Smooth muscle cell (in vitro differentiated cells): ENCODE results near the gene ALDH9A1. TPM values are rescaled to one million over a fixed set of nuclear protein-coding genes. Genes with fewer than 3 reads are reported as not detected.
"Not testable (repeated sequence)": the region's sequence is repeated elsewhere in the genome, so short reads cannot be mapped to it uniquely, and the experiment has no call there.

Experiments
- DNase-seq: peaks from one replicate; lab custom pipeline; 2025; ENCODE audit not compliant: unreplicated experiment; lab: John Stamatoyannopoulos, UW
- H2AFZ ChIP-seq: fragments of 200-600 bp; sonication (generic); 2 replicates; pipeline ENCODE4 v1.6.0; 2016; ENCODE audit warnings: antibody characterized with exemption, low read depth, mild to moderate bottlenecking
- H3F3A ChIP-seq: fragments of 200-600 bp; sonication (generic); 2 replicates; pipeline ENCODE4 v1.6.0; 2017; ENCODE audit warnings: antibody characterized with exemption, low read depth
- H3K27ac ChIP-seq: fragments of 200-600 bp; sonication (generic); 2 replicates; pipeline ENCODE4 v1.5.1; 2016; ENCODE audit warnings: low read depth, mild to moderate bottlenecking
- H3K27me3 ChIP-seq: fragments of 200-600 bp; sonication (generic); 2 replicates; pipeline ENCODE4 v1.6.1; 2016; ENCODE audit warnings: low read depth, mild to moderate bottlenecking
- H3K36me3 ChIP-seq: fragments of 200-600 bp; sonication (generic); 2 replicates; pipeline ENCODE4 v1.5.1; 2016; ENCODE audit warnings: low read depth
- H3K4me1 ChIP-seq: fragments of 200-600 bp; sonication (generic); 2 replicates; pipeline ENCODE4 v1.5.1; 2016; ENCODE audit warnings: low read depth
- H3K4me2 ChIP-seq: fragments of 200-600 bp; sonication (generic); 2 replicates; pipeline ENCODE4 v1.6.0; 2016; ENCODE audit warnings: mild to moderate bottlenecking
- H3K4me3 ChIP-seq: fragments of 200-600 bp; sonication (generic); 2 replicates; pipeline ENCODE4 v1.5.1; 2016; ENCODE audit warnings: mild to moderate bottlenecking
- H3K79me2 ChIP-seq: fragments of 200-600 bp; sonication (generic); 2 replicates; pipeline ENCODE4 v1.6.0; 2016; ENCODE audit warnings: low read depth, mild to moderate bottlenecking
- H3K9ac ChIP-seq: fragments of 200-600 bp; sonication (generic); 2 replicates; pipeline ENCODE4 v1.6.0; 2016; ENCODE audit warnings: low read depth
- H3K9me3 ChIP-seq: fragments of 200-600 bp; sonication (generic); replicated peaks from 2 replicates; pipeline ENCODE4 v1.5.1; 2016; ENCODE audit warnings: low read depth
- H4K20me1 ChIP-seq: fragments of 200-600 bp; sonication (generic); 2 replicates; pipeline ENCODE4 v1.6.0; 2016; ENCODE audit warnings: low read depth
- CTCF ChIP-seq: fragments of 200-600 bp; sonication (generic); IDR thresholded peaks from 2 replicates; pipeline ENCODE4 v1.5.1; 2017; ENCODE audit warnings: borderline replicate concordance, mild to moderate bottlenecking, antibody characterized with exemption; ENCODE audit not compliant: insufficient read depth, poor library complexity, severe bottlenecking
- WGBS: methylation state at CpG from one replicate; pipeline ENCODE4 v1.1.7; 2016; ENCODE audit warnings: low lambda C conversion rate; 5-methylcytosine and 5-hydroxymethylcytosine counted together
- polyA plus RNA-seq: library from polyadenylated mRNA; unstranded; fragments of >200 nt; fragmentation: Nextera tagmentation; extraction: Ambion mirVana; gene quantifications from 2 replicates; pipeline ENCODE4 v1.2.1, GENCODE V29; 2016
- total RNA-seq: library from RNA; depleted of rRNA; stranded (reverse); fragments of >200 nt; gene quantifications from 2 replicates; pipeline ENCODE4 v1.2.3, GENCODE V29; 2014

Gene ALDH9A1
- total RNA-seq (27.4 and 76.8 TPM in 2 replicates), polyA plus RNA-seq (26.3 and 31.5 TPM in 2 replicates)

GRCh38 chr1:165697881-165698760, at the start of gene ALDH9A1:
ALDH9A1 (minus strand) TSS chr1:165698562; CDS start chr1:165698558, 4 bp downstream.
- DNase-seq = peak; percentile 79
- H3K27ac ChIP-seq = peak within 1 kb of the TSS; percentile 95
- H3K9me3 ChIP-seq = no peaks in the 10 kb centered on the region
- peak within 1 kb of the TSS; percentile 81 for H3K9ac ChIP-seq
- peak within 1 kb of the TSS; percentile 76 for H3K4me3 ChIP-seq
- no peaks in the 10 kb centered on the region for H3K36me3 ChIP-seq
- H3K4me2 ChIP-seq = peak within 1 kb of the TSS; percentile 96
- peaks cover 9% of the 10 kb centered on the region for H3F3A ChIP-seq
- peaks cover 8% of the 10 kb centered on the region for H3K4me1 ChIP-seq
- H2AFZ ChIP-seq = peak within 1 kb of the TSS; percentile 84
- peaks cover 7% of the 10 kb centered on the region for H3K79me2 ChIP-seq
- WGBS = 1% methylated on average over 62 of the region's 65 CpGs
- H4K20me1 ChIP-seq = peaks cover 19% of the 10 kb centered on the region
- TF ChIP-seq CTCF = no peak
- peaks cover 14% of the 10 kb centered on the region for H3K27me3 ChIP-seq

- Histone ChIP-seq H3K4me3 (no peak overlapping the region), H3K79me2 (no peaks in the 10 kb centered on the region), H2AFZ (no peak overlapping the region), H3K27ac (no peak overlapping the region), H3K4me1 (no peaks in the 10 kb centered on the region), H3F3A (no peaks in the 10 kb centered on the region), H4K20me1 (no peaks in the 10 kb centered on the region), H3K27me3 (no peaks in the 10 kb centered on the region), H3K9me3 (no peaks in the 10 kb centered on the region), H3K9ac (no peak overlapping the region), H3K4me2 (no peak overlapping the region), H3K36me3 (peaks cover 8% of the 10 kb centered on the region)
- TF ChIP-seq CTCF = no peak
- DNase-seq = no peak
- 92% methylated on average over 9 of the region's 9 CpGs for WGBS
These were observed 49.5 kb upstream of the ALDH9A1 start for GRCh38 chr1:165747632-165748447.

- not testable (repeated sequence) for DNase-seq, H3K27me3 ChIP-seq, H3K79me2 ChIP-seq, H4K20me1 ChIP-seq, H3K4me2 ChIP-seq, H3K4me3 ChIP-seq, H3F3A ChIP-seq, H3K4me1 ChIP-seq, H3K9ac ChIP-seq, H2AFZ ChIP-seq, H3K27ac ChIP-seq, H3K9me3 ChIP-seq
- WGBS = 100% methylated on average over 1 of the region's 1 CpG
- H3K36me3 ChIP-seq = peaks cover 25% of the 10 kb centered on the region
These were observed 46.6 kb upstream of the ALDH9A1 start for GRCh38 chr1:165744913-165745312.

DNA sequence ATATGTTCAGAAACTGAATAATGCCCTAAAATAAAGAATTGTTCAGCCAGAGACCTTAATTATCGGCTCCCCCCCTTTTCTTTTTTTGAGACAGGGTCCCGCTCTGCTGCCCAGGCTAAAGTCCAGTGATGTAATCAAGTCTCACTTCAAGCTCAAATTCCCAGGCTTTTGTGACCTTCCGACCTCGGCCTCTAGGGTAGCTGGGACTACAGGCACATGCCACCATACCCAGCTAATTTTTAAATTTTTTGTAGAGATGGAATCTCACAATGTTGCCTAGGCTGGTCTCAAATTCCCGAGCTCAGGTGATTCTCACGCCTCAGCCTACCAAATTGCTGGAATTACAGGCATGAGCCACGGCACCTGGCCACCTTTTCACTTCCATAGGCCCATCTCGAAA, 43.8 kb upstream of the ALDH9A1 start:
- Histone ChIP-seq H3K79me2 (no peaks in the 10 kb centered on the region), H3K4me3 (no peak overlapping the region), H2AFZ (no peak overlapping the region), H3K9me3 (no peaks in the 10 kb centered on the region), H4K20me1 (peaks cover 10% of the 10 kb centered on the region), H3K27me3 (no peaks in the 10 kb centered on the region), H3K4me2 (no peak overlapping the region), H3K27ac (no peak overlapping the region), H3K36me3 (peaks cover 25% of the 10 kb centered on the region), H3F3A (no peaks in the 10 kb centered on the region), H3K4me1 (no peaks in the 10 kb centered on the region), H3K9ac (no peak overlapping the region)
- WGBS = over 99% methylated on average over 8 of the region's 8 CpGs
- no peak for DNase-seq
- no peak for TF ChIP-seq CTCF
